Glutamatergic neuron (in vitro differentiated cells): ENCODE results near the gene FOXN3. TPM values are rescaled to one million over a fixed set of nuclear protein-coding genes. Genes with fewer than 3 reads are reported as not detected.

ENCODE experiments used
- DNase-seq: peaks from one replicate; pipeline ENCODE4 v3.0.0; 2022
- H3K27ac Mint-ChIP-seq: one replicate; pipeline ENCODE4 v1.8.0; 2020; ENCODE audit warnings: mild to moderate bottlenecking, mixed read lengths, inconsistent platforms; ENCODE audit not compliant: unreplicated experiment
- H3K27me3 Mint-ChIP-seq: one replicate; pipeline ENCODE4 v1.8.0; 2020; ENCODE audit warnings: mild to moderate bottlenecking, moderate library complexity, mixed read lengths, inconsistent platforms; ENCODE audit not compliant: unreplicated experiment
- H3K36me3 Mint-ChIP-seq: one replicate; pipeline ENCODE4 v1.8.0; 2020; ENCODE audit warnings: mild to moderate bottlenecking, mixed read lengths, inconsistent platforms; ENCODE audit not compliant: unreplicated experiment
- H3K4me1 Mint-ChIP-seq: one replicate; pipeline ENCODE4 v1.8.0; 2020; ENCODE audit warnings: mild to moderate bottlenecking, low read depth, mixed read lengths, inconsistent platforms; ENCODE audit not compliant: unreplicated experiment
- H3K4me3 Mint-ChIP-seq: one replicate; pipeline ENCODE4 v1.8.0; 2020; ENCODE audit warnings: mild to moderate bottlenecking, mixed read lengths, inconsistent platforms; ENCODE audit not compliant: unreplicated experiment
- H3K9me3 Mint-ChIP-seq: one replicate; pipeline ENCODE4 v1.8.0; 2020; ENCODE audit warnings: mild to moderate bottlenecking, moderate library complexity, mixed read lengths, inconsistent platforms; ENCODE audit not compliant: unreplicated experiment
- total RNA-seq: library from RNA; stranded (reverse); fragmentation: NEBNext Ultra II Directional; extraction: Animal tissue kit (Norgen Biotek cat#: 25700); gene quantifications from one replicate; pipeline ENCODE4 v1.2.1, GENCODE V29; 2021; ENCODE audit not compliant: unreplicated experiment
- TF ChIP-seq, protein P1 (sequence below): fragments of 200-600 bp; sonication (generic); IDR thresholded peaks from one replicate; pipeline ENCODE4 v1.5.0; 2021; ENCODE audit not compliant: partially characterized antibody, unreplicated experiment

The FOXN3 gene
- total RNA-seq, 1 donor from 2014 or later, result 139 TPM

GRCh38 chr14:89165189-89166181, 251.5 kb downstream of the FOXN3 start:
- Mint-ChIP-seq H3K4me3 (no peak overlapping the region), H3K27me3 (peaks cover 12% of the 10 kb centered on the region), H3K27ac (no peak overlapping the region), H3K36me3 (peaks cover 7% of the 10 kb centered on the region), H3K9me3 (peaks cover 11% of the 10 kb centered on the region), H3K4me1 (peaks cover 16% of the 10 kb centered on the region)
- no peak for DNase-seq
- TF ChIP-seq, protein P1, sequence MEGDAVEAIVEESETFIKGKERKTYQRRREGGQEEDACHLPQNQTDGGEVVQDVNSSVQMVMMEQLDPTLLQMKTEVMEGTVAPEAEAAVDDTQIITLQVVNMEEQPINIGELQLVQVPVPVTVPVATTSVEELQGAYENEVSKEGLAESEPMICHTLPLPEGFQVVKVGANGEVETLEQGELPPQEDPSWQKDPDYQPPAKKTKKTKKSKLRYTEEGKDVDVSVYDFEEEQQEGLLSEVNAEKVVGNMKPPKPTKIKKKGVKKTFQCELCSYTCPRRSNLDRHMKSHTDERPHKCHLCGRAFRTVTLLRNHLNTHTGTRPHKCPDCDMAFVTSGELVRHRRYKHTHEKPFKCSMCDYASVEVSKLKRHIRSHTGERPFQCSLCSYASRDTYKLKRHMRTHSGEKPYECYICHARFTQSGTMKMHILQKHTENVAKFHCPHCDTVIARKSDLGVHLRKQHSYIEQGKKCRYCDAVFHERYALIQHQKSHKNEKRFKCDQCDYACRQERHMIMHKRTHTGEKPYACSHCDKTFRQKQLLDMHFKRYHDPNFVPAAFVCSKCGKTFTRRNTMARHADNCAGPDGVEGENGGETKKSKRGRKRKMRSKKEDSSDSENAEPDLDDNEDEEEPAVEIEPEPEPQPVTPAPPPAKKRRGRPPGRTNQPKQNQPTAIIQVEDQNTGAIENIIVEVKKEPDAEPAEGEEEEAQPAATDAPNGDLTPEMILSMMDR, result no peak

GRCh38 chr14:89164168-89165073, 252.6 kb downstream of the FOXN3 start:
- TF ChIP-seq, protein P1, result no peak
- Mint-ChIP-seq H3K27ac (no peak overlapping the region), H3K36me3 (peaks cover 7% of the 10 kb centered on the region), H3K9me3 (peaks cover 15% of the 10 kb centered on the region), H3K27me3 (peaks cover 12% of the 10 kb centered on the region), H3K4me3 (no peak overlapping the region), H3K4me1 (peaks cover 16% of the 10 kb centered on the region)
- no peak for DNase-seq

GRCh38 chr14:89163031-89163636, 253.9 kb downstream of the FOXN3 start:
- H3K9me3 Mint-ChIP-seq, result peaks cover 18% of the 10 kb centered on the region
- H3K4me1 Mint-ChIP-seq, result peaks cover 18% of the 10 kb centered on the region
- H3K27ac Mint-ChIP-seq, result no peak overlapping the region
- DNase-seq, result no peak
- no peak overlapping the region for H3K4me3 Mint-ChIP-seq
- TF ChIP-seq, protein P1, result no peak
- peaks cover 13% of the 10 kb centered on the region for H3K27me3 Mint-ChIP-seq
- H3K36me3 Mint-ChIP-seq, result peaks cover 7% of the 10 kb centered on the region

DNA sequence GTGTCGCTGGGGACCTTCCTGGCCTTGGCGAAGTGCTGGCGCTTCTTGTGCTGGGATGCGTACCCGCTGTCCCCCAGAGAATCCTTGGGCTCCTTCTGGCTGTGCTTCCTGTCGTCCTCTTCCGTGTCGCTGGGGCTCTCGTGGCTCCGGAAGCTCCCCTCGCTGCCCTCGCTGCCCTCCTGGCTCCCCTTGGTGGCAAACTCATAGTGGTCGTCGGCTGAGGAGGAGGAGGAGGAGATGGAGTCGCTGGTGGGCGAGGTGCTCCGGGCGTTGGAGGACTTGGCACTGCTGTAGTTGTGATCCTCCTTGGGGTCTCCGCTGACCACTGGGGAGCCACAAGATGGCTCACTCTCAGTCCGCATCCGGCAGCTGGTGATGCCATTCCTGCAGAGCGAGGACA, 254.4 kb downstream of the FOXN3 start:
- DNase-seq, result no peak
- Mint-ChIP-seq H3K9me3 (peaks cover 18% of the 10 kb centered on the region), H3K4me1 (peaks cover 18% of the 10 kb centered on the region), H3K27ac (no peak overlapping the region), H3K4me3 (no peak overlapping the region), H3K27me3 (peaks cover 13% of the 10 kb centered on the region), H3K36me3 (peaks cover 7% of the 10 kb centered on the region)
- TF ChIP-seq, protein P1, result no peak
